NCI-H2107 treated with DMSO at 0.1 percent for 48 hours (cell line): ENCODE measurements around the gene RPL18.
"Not testable (repeated sequence)": the region's sequence is repeated elsewhere in the genome, so short reads cannot be mapped to it uniquely, and the experiment has no call there.

Experiments
- DNase-seq: peaks from one replicate; lab custom pipeline; 2025; ENCODE audit not compliant: unreplicated experiment; lab: John Stamatoyannopoulos, UW

Gene RPL18

DNA sequence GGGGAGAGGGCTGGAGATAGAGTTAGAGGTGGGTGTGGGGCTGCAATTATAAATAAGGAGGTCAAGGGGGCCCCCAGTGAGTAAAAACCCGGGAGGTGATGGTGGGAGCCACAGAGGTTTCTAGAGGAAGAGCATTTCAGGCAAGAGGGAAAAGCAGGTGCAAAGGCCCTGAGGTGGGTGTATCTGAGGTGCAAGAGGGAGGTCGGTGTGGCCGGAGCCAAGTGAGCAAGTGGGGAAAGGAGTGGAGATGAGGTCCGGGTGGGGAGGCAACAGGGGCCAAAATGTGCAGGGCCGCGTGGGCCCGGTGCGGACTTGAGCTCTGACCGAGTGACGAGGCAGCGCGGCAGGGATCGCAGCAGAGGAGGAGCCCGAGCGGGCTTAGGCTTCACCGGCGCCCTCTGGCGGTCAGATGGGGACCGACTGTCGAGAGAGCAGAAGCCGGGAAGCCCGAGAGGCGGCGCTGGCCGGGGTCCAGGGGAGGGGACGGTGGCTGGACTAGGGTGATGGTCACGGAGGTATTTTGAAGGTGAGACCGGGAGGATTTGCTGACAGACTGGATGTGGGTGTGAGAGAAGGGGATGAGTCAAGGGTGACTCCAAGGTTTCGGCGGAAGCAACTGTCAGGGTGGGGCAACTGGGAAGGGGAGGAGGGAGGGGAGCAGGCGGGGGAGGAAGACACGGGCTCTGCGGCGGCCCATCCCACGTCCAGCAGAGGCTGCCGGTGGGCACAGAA is 30.1 kb downstream of the RPL18 start:
- DNase-seq, result peak; percentile 27

DNA sequence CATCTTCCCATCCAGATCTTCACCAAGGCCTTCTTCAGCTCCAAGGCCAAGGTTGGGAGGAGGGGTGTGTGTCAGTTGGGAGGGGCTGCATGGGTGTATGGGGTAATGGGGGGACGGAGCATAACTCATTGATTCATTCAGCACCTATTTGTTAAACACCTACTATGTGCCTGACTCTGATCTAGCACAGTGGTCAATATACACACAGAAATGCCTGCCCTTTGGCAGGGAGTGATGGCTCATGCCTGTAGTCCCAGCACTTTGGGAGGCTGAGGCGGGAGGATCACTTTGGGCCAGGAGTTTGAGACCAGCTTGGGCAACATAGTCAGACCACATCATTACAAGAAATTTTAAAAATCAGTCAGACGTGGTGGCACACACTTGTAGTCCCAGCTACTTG is 31.6 kb downstream of the RPL18 start:
- no peak for DNase-seq

DNA sequence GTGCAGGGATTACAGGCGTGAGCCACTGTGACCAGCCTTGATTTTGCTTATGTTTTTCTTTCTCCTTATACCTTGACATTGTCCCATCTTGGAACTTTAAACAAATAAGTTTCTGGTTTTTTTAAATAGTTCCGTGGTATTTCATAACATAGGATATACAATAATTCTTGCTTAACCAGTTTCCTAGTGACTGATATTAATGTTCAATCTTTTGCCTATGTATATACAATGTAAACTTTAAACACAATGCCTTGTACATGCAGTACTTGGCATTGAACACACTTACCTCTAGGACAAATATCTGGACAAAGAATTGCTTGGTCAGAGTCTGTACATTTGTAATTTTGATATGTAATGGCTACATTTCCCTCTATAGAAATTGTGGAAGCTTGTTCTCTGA is 36.8 kb downstream of the RPL18 start:
- DNase-seq, result no peak

DNA sequence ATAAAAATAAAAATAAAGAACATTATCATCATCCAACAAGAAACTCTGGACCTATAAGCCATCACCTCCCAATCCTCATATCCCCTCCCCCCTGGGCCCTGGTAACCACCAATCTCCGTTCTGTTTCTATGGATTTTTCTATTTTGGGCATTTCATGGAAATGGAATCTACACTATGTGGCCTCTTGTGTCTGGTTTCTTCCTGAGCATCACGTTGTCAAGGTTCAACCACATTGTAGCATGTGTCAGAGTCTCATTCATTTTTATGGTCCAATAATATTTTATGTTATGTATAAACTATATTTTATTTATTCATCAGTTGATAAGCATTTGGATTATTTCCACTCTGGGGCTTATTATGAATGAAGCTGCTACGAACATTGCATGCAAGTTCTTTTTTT is 40.1 kb downstream of the RPL18 start:
- DNase-seq, result no peak

DNA sequence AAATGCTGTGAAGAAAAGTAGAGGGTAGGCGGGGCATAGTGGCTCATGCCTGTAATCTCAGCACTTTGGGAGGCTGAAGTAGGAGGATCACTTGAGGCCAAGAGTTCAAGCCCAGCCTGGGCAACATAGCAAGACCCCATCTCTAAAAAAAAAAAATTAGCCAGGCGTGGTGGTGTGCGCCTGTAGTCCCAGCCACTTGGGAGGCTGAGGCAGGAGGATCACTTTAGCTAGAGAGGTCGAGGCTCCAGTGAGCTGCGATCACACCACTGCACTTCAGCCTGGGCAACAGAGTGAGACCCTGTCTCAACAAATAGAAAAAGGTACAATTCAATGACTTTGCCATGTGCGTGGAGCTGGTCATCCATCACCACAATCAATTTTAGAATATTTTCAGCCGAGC is 41.1 kb downstream of the RPL18 start:
- not testable (repeated sequence) for DNase-seq

DNA sequence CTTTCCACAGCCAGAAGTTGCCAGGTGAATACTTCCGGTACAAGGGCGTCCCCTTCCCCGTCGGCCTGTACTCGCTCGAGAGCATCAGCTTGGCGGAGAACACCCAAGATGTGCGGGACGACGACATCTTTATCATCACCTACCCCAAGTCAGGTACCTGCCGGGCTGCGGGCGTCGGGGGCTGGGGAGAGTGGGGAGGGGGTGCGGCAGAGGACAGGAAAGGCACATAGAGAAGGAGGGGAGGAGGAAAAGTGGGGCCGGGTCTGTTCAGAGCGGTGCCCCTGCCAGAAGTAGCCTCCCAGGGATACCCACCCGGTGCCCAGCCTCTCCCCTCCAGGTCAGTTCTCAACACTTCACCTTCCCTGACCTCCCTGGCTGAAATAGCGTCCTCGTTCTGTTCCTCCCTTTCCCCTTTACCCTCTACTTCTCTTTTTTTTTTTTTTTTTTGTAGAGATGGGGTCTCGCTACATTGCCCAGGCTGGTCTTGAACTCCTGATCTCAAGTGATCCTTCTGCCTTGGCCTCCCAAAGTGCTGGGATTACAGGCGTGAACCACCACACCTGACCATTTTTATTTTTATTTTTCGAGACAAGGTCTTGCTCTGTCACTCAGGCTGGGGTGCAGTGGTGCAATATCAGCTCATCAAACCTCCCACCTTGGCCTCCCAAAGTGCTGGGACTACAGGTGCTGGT is 42.9 kb downstream of the RPL18 start:
- DNase-seq, result no peak

DNA sequence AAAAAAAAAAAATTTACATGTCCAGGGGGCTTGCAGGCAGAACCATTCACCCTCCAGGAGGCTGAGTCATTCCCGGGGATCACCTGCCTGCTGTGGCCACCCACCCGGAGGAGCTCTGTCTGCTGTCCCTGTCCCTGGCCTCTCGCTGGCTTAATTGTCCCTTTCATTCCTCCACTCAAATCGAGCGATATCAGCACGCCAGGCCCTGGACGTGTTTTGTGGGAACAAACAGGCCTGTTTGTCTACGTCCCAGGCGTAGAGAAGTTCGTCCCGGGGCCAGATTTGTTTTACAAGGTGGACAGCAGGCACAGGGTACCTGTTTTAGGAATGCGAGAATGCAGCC is 45.8 kb downstream of the RPL18 start:
- no peak for DNase-seq

DNA sequence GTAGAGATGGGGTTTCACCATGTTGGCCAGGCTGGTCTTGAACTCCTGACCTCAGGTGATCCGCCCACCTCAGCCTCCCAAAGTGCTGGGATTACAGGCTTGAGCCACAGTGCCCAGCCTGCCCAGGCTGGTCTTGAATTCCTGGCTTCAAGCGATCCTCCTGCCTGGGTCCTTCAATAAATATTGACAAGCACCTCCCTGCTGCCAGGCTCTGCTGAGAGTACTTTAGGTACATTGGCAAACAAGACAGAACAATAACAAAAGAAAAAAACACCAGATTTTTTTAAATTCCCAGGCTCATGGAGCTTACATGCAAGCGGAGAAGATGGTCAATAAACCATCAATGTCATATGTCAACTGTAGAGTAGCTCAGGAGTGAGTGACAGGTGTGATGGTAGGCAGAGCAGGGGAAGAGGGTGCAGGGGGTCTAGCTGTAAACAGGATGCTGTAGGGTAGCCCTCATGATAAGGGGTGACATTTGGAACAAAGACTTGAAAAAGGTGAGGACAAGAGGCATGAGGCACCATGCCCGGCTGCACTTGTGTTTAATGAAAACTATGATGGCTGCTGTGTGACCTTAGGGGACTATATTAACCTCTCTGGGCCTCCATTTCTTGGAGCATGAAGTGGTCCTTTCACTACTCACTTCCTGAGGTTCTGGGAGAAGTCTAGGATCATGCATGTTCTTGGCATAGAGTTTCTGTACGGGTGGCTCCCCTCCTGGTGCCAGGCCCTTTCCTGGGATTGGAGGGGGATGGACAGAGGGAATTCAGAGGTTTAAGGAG is 47.4 kb downstream of the RPL18 start:
- no peak for DNase-seq

DNA sequence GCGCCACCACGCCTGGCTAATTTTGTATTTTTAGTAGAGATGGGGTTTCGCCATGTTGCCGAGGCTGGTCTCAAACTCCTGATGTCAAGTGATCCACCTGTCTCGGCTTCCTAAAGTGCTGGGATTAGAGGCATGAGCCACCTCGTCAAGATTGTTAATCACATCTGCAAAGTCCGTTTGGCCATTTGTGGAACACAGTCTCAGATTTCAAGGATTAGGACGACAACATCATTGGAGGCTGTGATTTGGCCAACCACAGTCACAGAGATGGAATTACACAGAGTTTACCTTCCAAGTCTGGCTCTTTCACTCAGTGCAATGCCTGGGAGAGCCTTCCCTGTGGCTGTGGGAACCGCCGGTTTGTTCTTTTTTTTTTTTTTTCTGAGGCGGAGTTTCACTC is 49.2 kb downstream of the RPL18 start:
- peak; percentile 85 for DNase-seq

DNA sequence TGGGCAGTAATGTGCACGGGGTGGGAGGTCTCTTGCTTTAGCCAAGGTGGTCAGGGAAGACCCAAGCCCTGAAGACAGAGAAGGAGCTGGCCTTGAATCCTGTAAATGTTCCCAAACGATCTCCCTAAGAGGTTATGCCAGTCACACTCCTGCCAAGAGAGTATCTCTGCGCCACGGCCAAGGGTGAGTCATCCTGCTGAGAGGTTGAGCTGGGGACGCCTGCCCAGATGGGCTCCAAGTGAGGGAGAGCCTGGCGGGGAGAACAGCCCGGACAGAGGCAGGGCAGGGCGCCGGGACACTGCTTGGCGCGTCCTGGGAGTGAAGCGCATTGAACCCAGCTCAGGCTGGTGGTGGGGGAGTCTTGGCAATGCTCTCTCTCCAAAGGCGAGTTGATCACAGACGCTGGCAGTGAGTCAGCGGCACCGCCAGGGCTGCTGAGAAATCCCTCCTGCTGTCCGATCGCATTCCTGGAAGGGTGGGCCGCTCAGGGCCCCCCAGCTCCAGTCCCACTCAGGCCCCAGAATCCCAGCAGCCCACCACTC is 50.6 kb downstream of the RPL18 start:
- no peak for DNase-seq
